GM18526 (cell line): ENCODE data around the gene MTG1.

Experiments used
- POLR2A ChIP-seq: IDR thresholded peaks from 3 replicates; pipeline ENCODE4 v1.6.1; 2011; ENCODE audit not compliant: insufficient read length; ENCODE audit errors: extremely low read depth

Gene MTG1

DNA sequence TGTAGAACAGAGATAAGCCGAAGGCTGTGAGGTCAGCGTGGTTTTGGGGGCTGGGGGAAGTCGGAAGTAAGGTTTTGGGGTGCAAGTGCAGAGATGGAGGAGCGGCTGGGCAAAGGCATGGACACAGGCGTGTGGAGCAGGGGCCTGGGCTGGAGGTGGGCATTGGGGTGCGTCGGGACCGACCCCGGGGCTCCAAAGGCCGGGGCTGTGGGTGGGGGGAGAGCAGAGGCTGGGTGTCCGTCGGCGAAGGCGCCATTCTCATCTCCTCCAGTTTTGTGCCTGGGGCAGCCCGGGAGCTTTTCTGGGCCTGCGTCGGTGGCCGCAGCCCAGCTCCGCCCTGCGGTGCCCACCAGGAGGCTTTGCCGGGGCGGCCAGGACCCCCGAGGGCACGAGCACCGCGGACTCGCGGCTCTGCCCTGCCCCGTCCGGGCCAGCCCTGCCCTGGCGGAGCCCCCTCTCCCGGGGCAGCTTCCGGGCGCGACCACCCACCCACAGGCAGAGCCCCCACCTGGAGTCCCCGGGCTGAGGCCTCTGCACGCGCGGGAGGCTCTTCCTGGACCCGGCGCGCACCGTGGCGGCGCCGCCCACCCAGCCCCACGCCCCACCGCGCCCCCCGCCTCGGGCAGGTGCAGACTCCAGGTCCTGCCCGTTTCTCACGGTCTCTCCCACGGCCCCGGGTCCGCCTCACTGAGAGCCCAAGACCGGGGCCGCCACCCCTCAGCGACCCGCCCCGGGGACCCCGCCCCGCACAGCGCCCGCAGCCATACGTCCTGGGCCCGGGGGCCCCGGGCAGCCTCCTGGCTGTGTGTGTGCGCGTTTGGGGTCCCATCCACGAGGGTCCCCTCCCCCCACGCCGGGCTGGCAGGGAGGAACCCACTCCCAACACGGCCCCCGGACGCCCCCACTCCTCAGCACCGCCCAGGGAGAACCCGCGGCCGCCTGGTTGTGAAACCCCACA, 52.1 kb downstream of the MTG1 start:
- no peak for TF ChIP-seq POLR2A

GRCh38 chr10:133446979-133447378, 53.0 kb downstream of the MTG1 start:
- no peak for TF ChIP-seq POLR2A

- no peak for TF ChIP-seq POLR2A
These were observed 54.2 kb downstream of the MTG1 start for GRCh38 chr10:133448120-133448519.

DNA sequence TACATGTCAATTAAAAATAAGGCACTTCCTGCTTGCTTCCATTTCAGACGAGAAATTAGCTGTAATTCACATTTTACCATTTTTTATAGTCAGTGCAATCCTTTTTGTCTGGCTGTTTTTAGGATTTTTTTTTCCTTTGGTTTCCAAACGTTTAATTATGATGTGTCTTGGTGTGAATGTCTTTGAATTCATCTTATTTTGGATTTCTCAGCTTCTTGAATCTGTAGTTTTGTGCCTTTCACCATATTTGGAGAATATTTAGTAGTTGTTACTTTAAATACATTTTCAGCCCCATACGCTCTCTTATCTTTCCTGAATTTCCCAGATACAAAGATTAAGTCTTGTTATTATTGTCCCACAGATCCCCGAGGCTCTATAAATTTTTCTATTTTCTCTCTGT, 57.4 kb downstream of the MTG1 start:
- TF ChIP-seq POLR2A = no peak

- no peak for TF ChIP-seq POLR2A
These were observed 58.5 kb downstream of the MTG1 start for GRCh38 chr10:133452453-133452852.

- TF ChIP-seq POLR2A = no peak
These were observed 59.7 kb downstream of the MTG1 start, which contains the start of gene SCART1 for GRCh38 chr10:133453516-133454203. TSS of gene SCART1 (plus strand) at chr10:133453945. CDS start at chr10:133453998, 53 bp downstream.

- no peak for TF ChIP-seq POLR2A
These were observed 60.4 kb downstream of the MTG1 start for GRCh38 chr10:133454204-133454893.

GRCh38 chr10:133455196-133455595, 61.2 kb downstream of the MTG1 start:
- no peak for TF ChIP-seq POLR2A

DNA sequence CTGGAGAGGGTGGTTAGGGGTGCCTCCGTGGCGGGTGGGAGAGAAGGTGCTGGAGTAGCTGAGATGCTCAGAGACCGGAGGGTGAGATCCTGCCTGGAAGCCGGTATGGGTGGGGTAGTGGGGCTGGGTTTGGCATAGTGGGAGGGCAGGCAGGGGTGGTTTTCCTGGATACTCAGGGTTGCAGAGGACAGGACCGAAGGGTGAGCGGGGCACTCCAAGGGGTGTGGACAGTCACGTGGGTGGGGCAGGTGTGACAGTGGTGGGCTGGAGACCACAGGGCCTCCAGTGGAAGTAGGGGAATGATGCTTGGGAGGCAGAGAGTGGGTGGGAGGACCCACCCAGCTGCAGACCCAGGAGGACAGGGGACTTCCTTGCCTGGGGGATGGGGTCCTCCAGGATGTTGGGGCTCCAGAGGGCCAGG, 61.7 kb downstream of the MTG1 start:
- no peak for TF ChIP-seq POLR2A

GRCh38 chr10:133456041-133456951, 62.3 kb downstream of the MTG1 start:
- TF ChIP-seq POLR2A = no peak

GRCh38 chr10:133457100-133457841, 63.3 kb downstream of the MTG1 start:
- no peak for TF ChIP-seq POLR2A

DNA sequence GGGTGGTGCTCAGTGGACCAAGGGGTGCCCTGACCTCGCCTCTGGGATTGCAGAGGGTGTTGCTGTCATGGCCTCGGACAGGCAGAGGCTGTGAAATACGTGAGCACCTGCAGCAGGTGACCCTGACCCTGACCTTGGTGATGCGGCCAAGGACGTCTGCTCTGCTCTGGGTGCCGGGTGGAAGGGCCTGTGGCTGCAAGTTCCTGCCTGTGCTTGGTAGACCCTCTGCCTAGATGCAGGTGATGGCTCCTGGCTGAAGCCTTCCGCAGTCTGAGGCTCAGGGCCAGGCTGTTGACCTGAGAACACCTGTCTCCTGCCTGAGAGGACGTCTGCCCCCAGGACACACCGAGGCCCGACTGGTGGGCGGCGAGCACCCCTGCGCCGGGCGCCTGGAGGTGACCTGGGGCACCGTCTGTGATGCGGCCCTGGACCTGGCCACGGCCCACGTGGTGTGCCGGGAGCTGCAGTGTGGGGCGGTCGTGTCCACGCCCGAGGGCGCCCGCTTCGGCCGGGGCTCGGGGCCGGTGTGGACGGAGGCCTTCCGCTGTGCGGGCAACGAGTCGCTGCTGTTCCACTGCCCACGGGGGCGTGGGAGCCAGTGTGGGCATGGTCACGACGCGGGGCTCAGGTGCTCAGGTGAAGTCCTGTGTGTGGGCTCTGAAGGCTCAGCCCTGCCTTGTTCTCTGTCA, 64.2 kb downstream of the MTG1 start:
- no peak for TF ChIP-seq POLR2A
